HEK293 (cell line): Measurements from ENCODE around the gene ADCY6.

Experiments used
- CTCF ChIP-seq: fragments of 450-650 bp; formaldehyde crosslinking; IDR thresholded peaks from 2 replicates; pipeline ENCODE4 v1.5.1; 2016; ENCODE audit warnings: missing biosample characterization, missing genetic modification characterization
- YY1 ChIP-seq: fragments of 450-650 bp; formaldehyde crosslinking; IDR thresholded peaks from 2 replicates; pipeline ENCODE4 v1.5.1; 2018; ENCODE audit warnings: missing biosample characterization, missing genetic modification characterization
- ZNF548 ChIP-seq: fragments of 450-650 bp; formaldehyde crosslinking; IDR thresholded peaks from 2 replicates; pipeline ENCODE4 v1.5.1; 2016; ENCODE audit warnings: missing biosample characterization, missing genetic modification characterization
- ZNF670 ChIP-seq: fragments of 450-650 bp; formaldehyde crosslinking; IDR thresholded peaks from 2 replicates; pipeline ENCODE4 v1.5.1; 2016; ENCODE audit warnings: missing biosample characterization, missing genetic modification characterization, low read depth
- ZNF776 ChIP-seq: fragments of 450-650 bp; formaldehyde crosslinking; IDR thresholded peaks from 2 replicates; pipeline ENCODE4 v1.5.0; 2017; ENCODE audit warnings: missing biosample characterization, missing genetic modification characterization, borderline replicate concordance
- ZSCAN18 ChIP-seq: fragments of 450-650 bp; formaldehyde crosslinking; IDR thresholded peaks from 2 replicates; pipeline ENCODE4 v1.5.1; 2016; ENCODE audit warnings: missing biosample characterization, missing genetic modification characterization
- TF ChIP-seq, protein P1 (sequence below): fragments of 450-650 bp; formaldehyde crosslinking; IDR thresholded peaks from 2 replicates; pipeline ENCODE4 v1.5.1; 2017; ENCODE audit warnings: missing biosample characterization, missing genetic modification characterization
- TF ChIP-seq, protein P2 (sequence below): fragments of 450-650 bp; IDR thresholded peaks from 2 replicates; pipeline ENCODE4 v1.5.1; 2018; ENCODE audit warnings: missing biosample characterization, missing genetic modification characterization
- TF ChIP-seq, protein P3 (sequence below): fragments of 450-650 bp; formaldehyde crosslinking; conservative IDR thresholded peaks from 2 replicates; pipeline ENCODE4 v1.5.1; 2016; ENCODE audit warnings: low read depth, missing biosample characterization, missing genetic modification characterization
- TF ChIP-seq, protein P4 (sequence below): sonication (generic); formaldehyde crosslinking; IDR thresholded peaks from 2 replicates; pipeline ENCODE4 v1.8.1; 2022; ENCODE audit warnings: mild to moderate bottlenecking, moderate library complexity, missing genetic modification reagents

DNA sequence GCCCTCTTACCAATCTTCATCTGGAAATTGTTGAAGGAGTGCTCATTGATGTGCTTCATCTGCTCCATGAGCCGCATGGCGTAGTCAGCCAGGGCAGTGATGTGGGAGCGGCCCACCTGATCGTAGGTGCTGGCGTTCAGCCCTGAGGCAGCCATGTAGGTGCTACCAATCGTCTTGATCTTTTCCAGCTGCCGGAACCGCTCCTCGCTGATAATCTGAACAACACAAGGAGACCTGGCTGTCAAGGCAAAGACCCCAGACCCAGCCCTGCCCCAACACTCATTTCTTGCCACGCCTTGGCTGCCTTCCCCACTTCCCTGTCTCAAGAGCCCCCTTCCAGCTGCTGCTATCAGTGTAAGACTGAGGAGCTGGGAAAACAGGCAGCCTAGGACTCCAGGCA, 18.1 kb downstream of the ADCY6 start:
- TF ChIP-seq ZSCAN18 (no peak), ZNF670 (tag by site-specific recombination) (no peak), CTCF (tag by site-specific recombination) (no peak), ZNF548 (tag by site-specific recombination) (no peak), ZNF776 (tag by site-specific recombination) (no peak), YY1 (tag by site-specific recombination) (no peak)
- TF ChIP-seq, protein P1, sequence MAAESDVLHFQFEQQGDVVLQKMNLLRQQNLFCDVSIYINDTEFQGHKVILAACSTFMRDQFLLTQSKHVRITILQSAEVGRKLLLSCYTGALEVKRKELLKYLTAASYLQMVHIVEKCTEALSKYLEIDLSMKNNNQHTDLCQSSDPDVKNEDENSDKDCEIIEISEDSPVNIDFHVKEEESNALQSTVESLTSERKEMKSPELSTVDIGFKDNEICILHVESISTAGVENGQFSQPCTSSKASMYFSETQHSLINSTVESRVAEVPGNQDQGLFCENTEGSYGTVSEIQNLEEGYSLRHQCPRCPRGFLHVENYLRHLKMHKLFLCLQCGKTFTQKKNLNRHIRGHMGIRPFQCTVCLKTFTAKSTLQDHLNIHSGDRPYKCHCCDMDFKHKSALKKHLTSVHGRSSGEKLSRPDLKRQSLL, result no peak
- TF ChIP-seq, protein P2, sequence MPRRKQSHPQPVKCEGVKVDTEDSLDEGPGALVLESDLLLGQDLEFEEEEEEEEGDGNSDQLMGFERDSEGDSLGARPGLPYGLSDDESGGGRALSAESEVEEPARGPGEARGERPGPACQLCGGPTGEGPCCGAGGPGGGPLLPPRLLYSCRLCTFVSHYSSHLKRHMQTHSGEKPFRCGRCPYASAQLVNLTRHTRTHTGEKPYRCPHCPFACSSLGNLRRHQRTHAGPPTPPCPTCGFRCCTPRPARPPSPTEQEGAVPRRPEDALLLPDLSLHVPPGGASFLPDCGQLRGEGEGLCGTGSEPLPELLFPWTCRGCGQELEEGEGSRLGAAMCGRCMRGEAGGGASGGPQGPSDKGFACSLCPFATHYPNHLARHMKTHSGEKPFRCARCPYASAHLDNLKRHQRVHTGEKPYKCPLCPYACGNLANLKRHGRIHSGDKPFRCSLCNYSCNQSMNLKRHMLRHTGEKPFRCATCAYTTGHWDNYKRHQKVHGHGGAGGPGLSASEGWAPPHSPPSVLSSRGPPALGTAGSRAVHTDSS (tag by site-specific recombination), result no peak
- TF ChIP-seq, protein P3, sequence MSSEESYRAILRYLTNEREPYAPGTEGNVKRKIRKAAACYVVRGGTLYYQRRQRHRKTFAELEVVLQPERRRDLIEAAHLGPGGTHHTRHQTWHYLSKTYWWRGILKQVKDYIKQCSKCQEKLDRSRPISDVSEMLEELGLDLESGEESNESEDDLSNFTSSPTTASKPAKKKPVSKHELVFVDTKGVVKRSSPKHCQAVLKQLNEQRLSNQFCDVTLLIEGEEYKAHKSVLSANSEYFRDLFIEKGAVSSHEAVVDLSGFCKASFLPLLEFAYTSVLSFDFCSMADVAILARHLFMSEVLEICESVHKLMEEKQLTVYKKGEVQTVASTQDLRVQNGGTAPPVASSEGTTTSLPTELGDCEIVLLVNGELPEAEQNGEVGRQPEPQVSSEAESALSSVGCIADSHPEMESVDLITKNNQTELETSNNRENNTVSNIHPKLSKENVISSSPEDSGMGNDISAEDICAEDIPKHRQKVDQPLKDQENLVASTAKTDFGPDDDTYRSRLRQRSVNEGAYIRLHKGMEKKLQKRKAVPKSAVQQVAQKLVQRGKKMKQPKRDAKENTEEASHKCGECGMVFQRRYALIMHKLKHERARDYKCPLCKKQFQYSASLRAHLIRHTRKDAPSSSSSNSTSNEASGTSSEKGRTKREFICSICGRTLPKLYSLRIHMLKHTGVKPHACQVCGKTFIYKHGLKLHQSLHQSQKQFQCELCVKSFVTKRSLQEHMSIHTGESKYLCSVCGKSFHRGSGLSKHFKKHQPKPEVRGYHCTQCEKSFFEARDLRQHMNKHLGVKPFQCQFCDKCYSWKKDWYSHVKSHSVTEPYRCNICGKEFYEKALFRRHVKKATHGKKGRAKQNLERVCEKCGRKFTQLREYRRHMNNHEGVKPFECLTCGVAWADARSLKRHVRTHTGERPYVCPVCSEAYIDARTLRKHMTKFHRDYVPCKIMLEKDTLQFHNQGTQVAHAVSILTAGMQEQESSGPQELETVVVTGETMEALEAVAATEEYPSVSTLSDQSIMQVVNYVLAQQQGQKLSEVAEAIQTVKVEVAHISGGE (tag by site-specific recombination), result no peak
- TF ChIP-seq, protein P4, sequence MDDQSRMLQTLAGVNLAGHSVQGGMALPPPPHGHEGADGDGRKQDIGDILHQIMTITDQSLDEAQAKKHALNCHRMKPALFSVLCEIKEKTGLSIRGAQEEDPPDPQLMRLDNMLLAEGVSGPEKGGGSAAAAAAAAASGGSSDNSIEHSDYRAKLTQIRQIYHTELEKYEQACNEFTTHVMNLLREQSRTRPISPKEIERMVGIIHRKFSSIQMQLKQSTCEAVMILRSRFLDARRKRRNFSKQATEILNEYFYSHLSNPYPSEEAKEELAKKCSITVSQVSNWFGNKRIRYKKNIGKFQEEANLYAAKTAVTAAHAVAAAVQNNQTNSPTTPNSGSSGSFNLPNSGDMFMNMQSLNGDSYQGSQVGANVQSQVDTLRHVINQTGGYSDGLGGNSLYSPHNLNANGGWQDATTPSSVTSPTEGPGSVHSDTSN (CRISPR knock-in tag), result no peak
